ENCODE measurements around the gene RPS6KA4. TPM values are rescaled to one million over a fixed set of nuclear protein-coding genes. Genes with fewer than 3 reads are reported as not detected.

RPS6KA4 gene
- total RNA-seq, 2 experiments from 2014 or later, result 24.6 to 26.0 TPM

DNA sequence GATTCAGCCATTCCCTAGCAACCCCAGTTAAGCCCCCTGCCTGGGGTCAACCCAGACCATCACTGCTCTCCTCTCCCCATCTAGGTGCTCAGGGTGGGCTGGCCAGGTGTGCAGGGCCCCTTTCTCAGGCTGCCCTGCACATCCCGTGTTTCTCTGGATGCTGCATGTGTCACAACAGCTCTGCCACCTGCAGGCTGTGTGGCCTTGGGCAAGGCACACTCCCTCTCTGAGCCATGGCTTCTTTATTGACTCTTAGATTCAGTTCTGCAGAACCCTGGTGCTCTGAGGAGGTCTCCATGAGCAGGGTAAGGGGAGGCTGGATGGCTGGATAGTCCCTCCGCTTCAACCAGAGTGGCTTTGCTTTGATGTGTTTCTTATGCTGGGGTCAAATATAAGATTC lies 24.6 kb downstream of the RPS6KA4 start:
- H3K36me3 Mint-ChIP-seq (ENCODE audit: low read depth), result no peaks in the 10 kb centered on the region
- POLR2A ChIA-PET, result no interaction called here
- no peaks in the 10 kb centered on the region for H3K9me3 Mint-ChIP-seq
- no peak overlapping the region for H3K4me3 Mint-ChIP-seq
- no peak overlapping the region for H3K27ac Mint-ChIP-seq
- TF ChIP-seq, protein P1, sequence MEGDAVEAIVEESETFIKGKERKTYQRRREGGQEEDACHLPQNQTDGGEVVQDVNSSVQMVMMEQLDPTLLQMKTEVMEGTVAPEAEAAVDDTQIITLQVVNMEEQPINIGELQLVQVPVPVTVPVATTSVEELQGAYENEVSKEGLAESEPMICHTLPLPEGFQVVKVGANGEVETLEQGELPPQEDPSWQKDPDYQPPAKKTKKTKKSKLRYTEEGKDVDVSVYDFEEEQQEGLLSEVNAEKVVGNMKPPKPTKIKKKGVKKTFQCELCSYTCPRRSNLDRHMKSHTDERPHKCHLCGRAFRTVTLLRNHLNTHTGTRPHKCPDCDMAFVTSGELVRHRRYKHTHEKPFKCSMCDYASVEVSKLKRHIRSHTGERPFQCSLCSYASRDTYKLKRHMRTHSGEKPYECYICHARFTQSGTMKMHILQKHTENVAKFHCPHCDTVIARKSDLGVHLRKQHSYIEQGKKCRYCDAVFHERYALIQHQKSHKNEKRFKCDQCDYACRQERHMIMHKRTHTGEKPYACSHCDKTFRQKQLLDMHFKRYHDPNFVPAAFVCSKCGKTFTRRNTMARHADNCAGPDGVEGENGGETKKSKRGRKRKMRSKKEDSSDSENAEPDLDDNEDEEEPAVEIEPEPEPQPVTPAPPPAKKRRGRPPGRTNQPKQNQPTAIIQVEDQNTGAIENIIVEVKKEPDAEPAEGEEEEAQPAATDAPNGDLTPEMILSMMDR (IDR thresholded peaks at IDR 0.05), result no peak
- no peaks in the 10 kb centered on the region for H3K27me3 Mint-ChIP-seq
- H3K4me1 Mint-ChIP-seq (ENCODE audit: low read depth), result peaks cover 19% of the 10 kb centered on the region
- CTCF ChIA-PET, result no interaction called here
- intact Hi-C loops (cut with micrococcal nuclease), result no loop called here
- ATAC-seq (no peak), DNase-seq (no peak)

DNA sequence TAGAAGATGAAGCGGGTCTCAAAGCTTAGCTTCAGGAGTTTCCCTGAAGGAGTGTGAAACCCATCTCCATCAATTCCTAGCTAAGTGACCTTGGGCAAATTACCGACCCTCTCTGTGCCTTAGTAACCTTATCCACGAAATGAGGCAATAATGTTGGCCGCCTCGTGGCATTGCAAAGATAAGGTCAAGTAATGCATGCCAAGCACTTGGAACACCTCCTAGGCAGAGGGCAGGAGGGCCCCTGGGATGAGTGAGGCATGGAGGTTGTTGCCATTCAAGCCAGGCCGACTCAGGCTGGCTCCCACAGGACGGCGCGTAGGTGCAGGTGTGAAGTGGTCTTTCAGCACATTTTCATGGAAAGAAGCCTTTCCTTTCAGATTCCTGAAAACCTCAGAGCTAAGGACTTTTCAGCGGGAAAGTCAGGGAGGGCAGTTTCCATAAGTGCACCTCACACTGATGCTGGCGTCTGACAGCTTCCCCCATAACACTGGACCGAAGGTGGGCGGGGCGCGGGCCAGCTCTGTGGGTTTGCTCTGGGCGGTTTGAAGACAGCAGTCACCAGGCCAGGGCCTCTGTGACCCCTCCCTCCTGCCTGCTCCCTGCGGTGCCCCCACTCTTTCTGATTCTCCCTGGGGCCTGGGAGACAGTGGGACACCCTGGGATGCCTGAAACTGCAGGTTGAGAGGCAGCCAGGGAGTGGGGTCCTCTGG lies 25.2 kb downstream of the RPS6KA4 start:
- Mint-ChIP-seq H3K9me3 (peaks cover under 1% of the 10 kb centered on the region), H3K4me1 (ENCODE audit: low read depth) (peaks cover 19% of the 10 kb centered on the region), H3K36me3 (ENCODE audit: low read depth) (no peaks in the 10 kb centered on the region), H3K27ac (no peak overlapping the region), H3K4me3 (no peak overlapping the region), H3K27me3 (no peaks in the 10 kb centered on the region)
- ChIA-PET CTCF (no interaction called here), POLR2A (no interaction called here)
- TF ChIP-seq, protein P1 (IDR thresholded peaks at IDR 0.05), result no peak
- intact Hi-C loops (cut with micrococcal nuclease), result no loop called here
- no peak for ATAC-seq
- no peak for DNase-seq

DNA sequence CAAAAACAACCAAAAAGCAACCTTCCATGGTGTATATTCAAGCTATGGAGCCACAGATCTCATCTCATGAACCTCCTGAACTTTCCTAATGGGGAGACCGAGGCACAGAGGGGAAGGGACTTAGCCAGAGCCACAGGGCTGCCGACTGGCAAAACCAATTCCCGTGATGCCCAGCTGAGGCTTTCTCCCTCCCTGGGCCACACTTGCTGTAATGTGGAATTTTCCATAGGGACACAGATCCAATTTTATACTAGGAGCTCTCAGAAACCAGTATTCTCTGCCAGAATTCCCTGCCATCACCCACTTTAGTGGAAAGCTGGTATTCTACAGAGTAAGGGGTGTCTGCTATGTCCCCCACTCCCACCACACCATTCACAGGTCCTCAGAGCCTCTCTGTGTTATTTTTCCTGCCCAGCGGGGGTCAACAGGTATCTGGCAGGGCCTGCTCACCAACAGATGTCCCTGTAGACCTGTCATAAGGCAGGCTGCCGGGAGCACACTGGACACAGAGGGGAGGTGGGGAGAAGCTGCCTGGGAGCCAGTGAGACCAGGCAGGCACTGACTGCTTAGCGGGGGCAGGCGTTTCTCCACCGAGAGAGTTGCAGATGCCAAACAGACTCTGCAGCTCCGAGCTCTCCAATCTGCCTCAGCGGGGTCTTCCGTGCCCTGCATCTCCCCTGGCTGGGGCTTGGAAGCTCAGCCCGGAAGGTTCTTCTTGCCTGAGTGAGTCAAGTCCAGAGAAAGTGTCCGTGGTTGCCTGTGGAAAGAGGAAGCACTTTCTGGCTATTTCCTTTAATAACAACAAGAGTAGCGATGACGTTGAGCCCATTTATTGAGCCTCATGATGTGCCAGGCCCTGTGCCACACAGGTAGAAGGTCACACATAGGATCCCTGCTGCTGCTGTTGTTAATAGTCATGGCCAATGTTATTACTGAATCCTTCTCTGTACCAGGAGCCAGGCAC lies 26.3 kb downstream of the RPS6KA4 start:
- no peak overlapping the region for H3K27ac Mint-ChIP-seq
- POLR2A ChIA-PET, result no interaction called here

DNA sequence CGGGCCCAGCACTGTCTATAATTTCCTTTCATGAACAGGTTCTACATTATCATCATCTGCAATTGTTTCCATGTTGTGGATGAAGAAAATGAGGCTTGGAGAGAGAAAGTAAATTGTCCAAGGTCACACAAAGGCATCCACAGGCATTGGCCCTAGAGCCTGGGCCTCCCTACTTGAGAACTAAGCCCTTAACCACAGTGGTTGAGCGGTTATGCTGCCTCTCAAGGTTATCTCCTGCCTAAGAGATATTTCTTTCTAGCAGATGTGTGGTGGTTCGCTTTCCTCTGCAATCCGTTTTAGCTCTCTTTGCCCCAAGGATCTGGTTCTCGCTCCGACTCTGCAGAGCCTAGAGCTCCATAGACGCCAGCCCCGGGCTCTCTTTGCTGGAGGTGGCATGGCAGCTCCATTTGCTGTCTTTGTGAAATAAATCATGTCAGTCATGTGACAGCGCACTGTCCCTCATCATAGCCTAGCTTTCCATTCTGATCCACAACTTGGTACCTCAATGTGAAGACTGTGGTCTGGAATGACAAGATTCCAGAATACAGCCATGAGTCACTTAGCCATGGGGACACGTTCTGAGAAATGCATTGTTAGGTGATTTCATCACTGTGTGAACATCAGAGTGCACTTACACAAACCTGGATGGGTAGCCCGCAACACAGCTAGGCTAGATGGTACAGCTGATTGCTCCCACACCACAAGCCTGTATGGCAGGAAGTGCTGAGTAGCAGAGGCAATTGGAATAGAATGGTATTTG lies 27.2 kb downstream of the RPS6KA4 start:
- peaks cover 30% of the 10 kb centered on the region for H3K4me1 Mint-ChIP-seq (ENCODE audit: low read depth)
- peaks cover 17% of the 10 kb centered on the region for H3K9me3 Mint-ChIP-seq
- no peak overlapping the region for H3K4me3 Mint-ChIP-seq
- intact Hi-C loops (cut with micrococcal nuclease), result no loop called here
- no peaks in the 10 kb centered on the region for H3K27me3 Mint-ChIP-seq
- no peak overlapping the region for H3K27ac Mint-ChIP-seq
- TF ChIP-seq, protein P1 (IDR thresholded peaks at IDR 0.05), result no peak
- ChIA-PET POLR2A (no interaction called here), CTCF (interaction anchor here (0.8 kb wide), 1 partner anchor 30 kb away, joined by 3 read pairs; no protein-coding TSS in a partner anchor)
- peak; percentile 28 for ATAC-seq
- DNase-seq, result no peak
- H3K36me3 Mint-ChIP-seq (ENCODE audit: low read depth), result no peaks in the 10 kb centered on the region

More for the DNA sequence above, 26.3 kb downstream of the RPS6KA4 start:
- intact Hi-C loops (cut with micrococcal nuclease), result no loop called here
- H3K36me3 Mint-ChIP-seq (ENCODE audit: low read depth), result no peaks in the 10 kb centered on the region
- H3K4me3 Mint-ChIP-seq, result no peak overlapping the region
- no peak for ATAC-seq
- no peaks in the 10 kb centered on the region for H3K27me3 Mint-ChIP-seq
- H3K4me1 Mint-ChIP-seq (ENCODE audit: low read depth), result peaks cover 23% of the 10 kb centered on the region
- no peak for DNase-seq
- peaks cover 10% of the 10 kb centered on the region for H3K9me3 Mint-ChIP-seq
- CTCF ChIA-PET, result interaction anchor here (0.8 kb wide), 1 partner anchor 29 kb away, joined by 3 read pairs; no protein-coding TSS in a partner anchor
- TF ChIP-seq, protein P1 (IDR thresholded peaks at IDR 0.05), result no peak

Measured in activated CD8-positive, alpha-beta T cell treated with anti-CD3 and anti-CD28 coated beads for 36 hours (primary cell).